Lung (tissue), 12 donors: ENCODE data around the gene FLT1. TPM values are rescaled to one million over a fixed set of nuclear protein-coding genes. Genes with fewer than 3 reads are reported as not detected.

Source experiments
- ATAC-seq: fragments of 200-7000 bp; cut with Tn5 transposase; one replicate; pipeline ENCODE4 v1.9.1; 2020; ENCODE audit warnings: moderate number of reproducible peaks; ENCODE audit not compliant: insufficient read depth, low FRiP score
- DNase-seq, 3 donors: peaks; one replicate each; pipeline ENCODE4 v3.0.0-alpha.2; 2013 to 2017
- H3K27ac ChIP-seq, 2 donors: one replicate each; pipeline ENCODE4 v1.5.1; 2013; ENCODE audit warnings: mild to moderate bottlenecking in 2 of 2, moderate library complexity in 2 of 2, control low read depth in 1 of 2, inconsistent platforms in 1 of 2, low read depth in 1 of 2, low read length in 1 of 2
- H3K27me3 ChIP-seq, 3 donors: one replicate each; pipeline ENCODE4 v1.5.1; 2013; ENCODE audit warnings: low read length in 2 of 3; ENCODE audit not compliant: control insufficient read depth in 3 of 3, insufficient read depth in 3 of 3
- H3K36me3 ChIP-seq, 4 donors: one replicate each; pipeline ENCODE4 v1.5.1; 2013; ENCODE audit warnings: low read length in 4 of 4, mild to moderate bottlenecking in 1 of 4, moderate library complexity in 1 of 4; ENCODE audit not compliant: control insufficient read depth in 4 of 4, insufficient read depth in 4 of 4
- H3K4me1 ChIP-seq, 5 donors: one replicate each; pipeline ENCODE4 v1.5.1; 2013; ENCODE audit warnings: low read length in 5 of 5, mild to moderate bottlenecking in 2 of 5, moderate library complexity in 1 of 5; ENCODE audit not compliant: control insufficient read depth in 5 of 5, insufficient read depth in 5 of 5
- H3K4me3 ChIP-seq: one replicate; pipeline ENCODE4 v1.5.1; 2013; ENCODE audit warnings: mild to moderate bottlenecking, control low read depth, moderate library complexity
- H3K9ac ChIP-seq, 2 donors: one replicate each; pipeline ENCODE4 v1.5.1; 2013; ENCODE audit warnings: low read length in 2 of 2, control low read depth in 1 of 2; ENCODE audit not compliant: insufficient read depth in 1 of 2
- H3K9me3 ChIP-seq, 4 donors: one replicate each; pipeline ENCODE4 v1.5.1; 2013; ENCODE audit warnings: low read length in 3 of 4, mild to moderate bottlenecking in 1 of 4, moderate library complexity in 1 of 4; ENCODE audit not compliant: control insufficient read depth in 4 of 4, insufficient read depth in 3 of 4
- CTCF ChIP-seq: IDR thresholded peaks from 2 replicates; pipeline ENCODE4 v1.5.1; 2012; ENCODE audit warnings: mild to moderate bottlenecking; ENCODE audit errors: control extremely low read depth, extremely low read depth
- WGBS, 2 donors: extraction: QIAGEN DNeasy Blood & Tissue Kit; methylation state at CpG; one replicate each; pipeline ENCODE4 v1.1.7; 2013; 5-methylcytosine and 5-hydroxymethylcytosine counted together
- polyA plus RNA-seq, 2 donors: library from polyadenylated mRNA; stranded (reverse); fragments of 200-250 nt; gene quantifications; one replicate each; pipeline ENCODE4 v1.2.1, GENCODE V29; 2013
- total RNA-seq, 2 donors: library from RNA; depleted of rRNA in 1 of 2; stranded (reverse); fragments of >200 nt in 1 of 2; gene quantifications; one replicate each; pipeline ENCODE4 v1.2.1, GENCODE V29; 2014 to 2021
- donor health status: control.
- donor health status: control.
- donor health status: Bipolar disorder and iron deficiency.
- donor health status: healthy.
- donor health status: DM: yes; HTN: yes; CAD: no.

FLT1 gene
- total and polyA plus RNA-seq, 4 donors = 4.7 to 71.3 (median 42.2) TPM

DNA sequence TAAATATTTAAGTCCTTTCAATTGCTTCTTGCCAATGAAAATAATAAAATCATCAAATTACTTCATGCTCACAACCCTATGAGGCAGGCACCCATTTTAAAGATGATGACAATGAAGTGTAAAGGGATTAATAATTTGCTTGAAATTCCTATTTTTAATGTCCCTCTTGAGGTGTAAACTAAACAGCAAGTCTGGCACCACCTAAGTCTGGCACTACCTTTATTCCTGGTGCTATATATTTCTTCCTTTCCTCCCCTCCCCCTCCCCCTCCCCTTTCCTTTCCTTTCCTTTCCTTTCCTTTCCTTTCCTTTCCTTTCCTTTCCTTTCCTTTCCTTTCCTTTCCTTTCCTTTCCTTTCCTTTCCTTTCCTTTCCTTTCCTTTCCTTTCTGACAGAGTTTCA, 42.2 kb downstream of the FLT1 start:
- ATAC-seq = no peak
- DNase-seq = no peak
- H3K9ac ChIP-seq = no peak overlapping the region
- H3K9me3 ChIP-seq = peaks cover 0 to 5% (median under 1%) of the 10 kb centered on the region in 4 donors
- H3K27ac ChIP-seq = no peak overlapping the region
- H3K4me1 ChIP-seq = peaks cover 3 to 9% (median 4%) of the 10 kb centered on the region in 5 donors
- H3K36me3 ChIP-seq = peaks cover 0 to 3% (median 0%) of the 10 kb centered on the region in 4 donors
- H3K27me3 ChIP-seq = no peaks in the 10 kb centered on the region
- no peak overlapping the region for H3K4me3 ChIP-seq
- no peak for TF ChIP-seq CTCF

GRCh38 chr13:28451482-28452217, 43.3 kb downstream of the FLT1 start:
- ATAC-seq = no peak
- DNase-seq = peak; percentile 18 to 29 (median 22)

DNA sequence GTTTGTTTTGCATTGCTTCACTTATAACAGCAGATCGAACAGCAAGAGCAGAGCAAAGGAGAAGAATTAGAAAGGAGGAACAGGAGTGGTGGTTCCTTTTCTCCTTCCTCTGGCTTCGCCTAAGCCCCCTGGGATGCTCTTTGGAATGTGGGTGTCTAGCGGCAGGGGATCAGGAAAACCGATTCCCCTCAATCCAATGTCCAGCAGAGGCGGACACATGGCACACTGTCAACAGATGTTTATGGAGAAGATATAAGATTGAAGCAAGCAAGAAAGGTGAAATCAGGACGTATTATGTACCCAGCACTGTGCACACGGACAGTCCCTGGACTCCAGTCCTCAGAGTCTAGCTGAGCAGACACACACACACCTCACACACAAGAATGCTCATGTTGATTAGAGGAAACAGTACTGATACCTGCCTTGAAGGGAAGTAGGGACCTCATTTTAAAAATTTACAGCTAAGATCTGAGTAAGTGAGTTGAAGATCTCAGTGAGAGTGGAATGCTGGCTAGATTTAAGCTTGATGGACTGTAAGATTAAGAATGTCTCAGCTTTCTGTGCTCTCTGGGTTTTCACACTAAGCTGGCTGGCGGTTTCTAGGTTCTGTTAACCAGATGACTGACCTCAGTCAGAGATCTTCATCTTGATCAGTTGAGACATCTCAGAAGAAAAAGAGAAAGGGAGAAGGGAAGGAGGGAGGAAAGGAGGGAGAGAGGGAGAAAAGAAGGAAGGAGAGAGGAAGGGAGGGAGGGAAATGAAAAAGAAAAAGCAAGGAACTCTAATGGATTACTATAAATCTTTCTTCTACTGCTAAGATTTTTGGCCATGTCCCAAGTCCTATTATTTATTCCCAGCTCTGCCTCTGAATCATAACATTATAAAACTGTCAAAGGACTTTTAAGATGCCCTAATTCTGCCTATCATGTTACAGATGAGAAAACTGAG, 44.8 kb downstream of the FLT1 start:
- 80 to 83% methylated on average over 8 of the region's 8 CpGs for WGBS, 2 donors
- Histone ChIP-seq H3K36me3 (peaks cover 0 to 3% (median 0%) of the 10 kb centered on the region in 4 donors), H3K4me1 (peaks cover 0 to 9% (median 4%) of the 10 kb centered on the region in 5 donors), H3K4me3 (no peak overlapping the region), H3K27me3 (no peaks in the 10 kb centered on the region), H3K27ac (no peak overlapping the region), H3K9ac (no peak overlapping the region), H3K9me3 (peaks cover 0 to 5% (median under 1%) of the 10 kb centered on the region in 4 donors)
- ATAC-seq (no peak), DNase-seq (no peak)
- TF ChIP-seq CTCF = no peak

More at GRCh38 chr13:28451482-28452217, 43.3 kb downstream of the FLT1 start:
- H3K4me3 ChIP-seq = no peak overlapping the region
- WGBS, 2 donors = 59 to 80% methylated on average over 21 of the region's 21 CpGs
- peaks cover 0 to 9% (median 4%) of the 10 kb centered on the region in 5 donors for H3K4me1 ChIP-seq
- no peak overlapping the region for H3K27ac ChIP-seq
- no peak for TF ChIP-seq CTCF
- no peaks in the 10 kb centered on the region for H3K27me3 ChIP-seq
- peaks cover 0 to 5% (median under 1%) of the 10 kb centered on the region in 4 donors for H3K9me3 ChIP-seq
- H3K9ac ChIP-seq = no peak overlapping the region
- peaks cover 0 to 3% (median 0%) of the 10 kb centered on the region in 4 donors for H3K36me3 ChIP-seq
